GM18505 (cell line): Measurements from ENCODE around the gene LPAR4.
"Not testable (repeated sequence)": the region's sequence is repeated elsewhere in the genome, so short reads cannot be mapped to it uniquely, and the experiment has no call there.

Experiments used
- ATAC-seq: cut with Tn5 transposase; IDR thresholded peaks from one replicate; pipeline ENCODE4 v1.9.1; 2021; ENCODE audit not compliant: unreplicated experiment
- POLR2A ChIP-seq: IDR thresholded peaks from 4 replicates; pipeline ENCODE4 v1.6.1; 2011; ENCODE audit warnings: borderline replicate concordance; ENCODE audit not compliant: insufficient read depth, insufficient read length; ENCODE audit errors: extremely low read depth

The LPAR4 gene

DNA sequence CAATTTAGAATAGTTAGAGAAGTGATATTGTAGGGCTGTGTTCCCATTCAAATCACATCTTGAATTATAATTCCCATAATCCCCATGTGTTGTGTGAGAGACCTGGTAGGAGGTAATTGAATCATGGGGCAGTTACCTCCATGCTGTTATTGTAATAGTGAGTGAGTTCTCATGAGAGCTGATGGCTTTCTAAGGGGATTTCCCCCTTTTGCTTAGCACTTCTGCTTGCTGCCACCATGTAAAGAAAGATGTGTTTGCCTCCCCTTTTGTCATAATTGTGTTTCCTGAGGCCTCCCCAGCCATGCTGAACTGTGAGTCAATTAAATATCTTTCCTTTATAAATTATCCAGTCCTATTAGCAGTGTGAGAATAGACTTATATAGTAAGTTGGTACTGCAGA, 53.2 kb downstream of the LPAR4 start:
- ATAC-seq = no peak
- TF ChIP-seq POLR2A = no peak

DNA sequence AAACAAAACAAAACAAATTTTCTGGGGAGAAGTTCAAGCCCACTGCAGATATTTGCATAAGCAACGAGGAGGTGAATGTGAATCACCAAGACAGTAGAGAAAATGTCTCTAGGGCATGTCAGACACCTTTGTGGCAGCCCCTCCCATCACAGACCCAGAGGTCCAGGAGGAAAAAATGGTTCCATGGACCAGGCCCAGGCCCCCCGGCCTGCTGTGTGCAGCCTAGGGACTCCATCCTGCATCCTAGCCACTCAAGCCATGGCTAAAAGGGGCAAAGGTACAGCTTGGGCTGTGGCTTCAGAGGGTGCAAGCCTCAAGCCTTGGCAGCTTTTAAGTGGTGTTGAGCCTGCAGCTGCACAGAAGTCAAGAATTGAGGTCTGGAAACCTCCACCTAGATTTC, 54.0 kb downstream of the LPAR4 start:
- TF ChIP-seq POLR2A = no peak
- ATAC-seq = no peak

DNA sequence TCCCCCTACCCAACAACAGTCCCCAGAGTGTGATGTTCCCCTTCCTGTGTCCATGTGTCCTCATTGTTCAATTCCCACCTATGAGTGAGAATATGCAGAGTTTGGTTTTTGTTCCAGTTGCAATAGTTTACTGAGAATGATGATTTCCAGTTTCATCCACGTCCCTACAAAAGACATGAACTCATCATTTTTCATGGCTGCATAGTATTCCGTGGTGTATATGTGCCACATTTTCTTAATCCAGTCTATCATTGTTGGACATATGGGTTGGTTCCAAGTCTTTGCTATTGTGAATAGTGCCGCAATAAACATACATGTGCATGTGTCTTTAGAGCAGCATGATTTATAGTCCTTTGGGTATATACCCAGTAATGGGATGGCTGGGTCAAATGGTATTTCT, 55.0 kb downstream of the LPAR4 start:
- not testable (repeated sequence) for ATAC-seq
